Liver (tissue), 9 donors: ENCODE data around the gene CREBZF. TPM values are rescaled to one million over a fixed set of nuclear protein-coding genes. Genes with fewer than 3 reads are reported as not detected.

ENCODE experiments used
- DNase-seq: peaks from one replicate; pipeline ENCODE4 v3.0.0-alpha.2; 2017; ENCODE audit warnings: low spot score
- H3K27ac ChIP-seq, 2 donors: one replicate each; pipeline ENCODE4 v1.7.0; 2013; ENCODE audit warnings: inconsistent platforms in 2 of 2, low read length in 2 of 2, control low read depth in 1 of 2, low read depth in 1 of 2, mild to moderate bottlenecking in 1 of 2
- H3K27me3 ChIP-seq, 4 donors: one replicate each; pipeline versions ENCODE4 v1.6.1 to v1.7.0; 2013; ENCODE audit warnings: low read length in 3 of 4, inconsistent platforms in 1 of 4, mild to moderate bottlenecking in 1 of 4, moderate library complexity in 1 of 4; ENCODE audit not compliant: control insufficient read depth in 4 of 4, insufficient read depth in 4 of 4
- H3K36me3 ChIP-seq, 4 donors: one replicate each; pipeline versions ENCODE4 v1.6.1 to v1.7.0; 2013; ENCODE audit warnings: low read length in 3 of 4, mild to moderate bottlenecking in 3 of 4, low read depth in 1 of 4, moderate library complexity in 1 of 4; ENCODE audit not compliant: control insufficient read depth in 4 of 4, insufficient read depth in 3 of 4
- H3K4me1 ChIP-seq, 4 donors: one replicate each; pipeline versions ENCODE4 v1.6.1 to v1.7.0; 2013; ENCODE audit warnings: low read length in 3 of 4, mild to moderate bottlenecking in 3 of 4, moderate library complexity in 1 of 4; ENCODE audit not compliant: control insufficient read depth in 4 of 4, insufficient read depth in 4 of 4
- H3K4me3 ChIP-seq, 3 donors: one replicate each; pipeline versions ENCODE4 v1.6.1 to v1.7.0; 2013; ENCODE audit warnings: low read length in 3 of 3, control low read depth in 1 of 3, low read depth in 1 of 3, mild to moderate bottlenecking in 1 of 3
- H3K9ac ChIP-seq, 2 donors: one replicate each; pipeline ENCODE4 v1.7.0; 2013; ENCODE audit warnings: low read length in 2 of 2, mild to moderate bottlenecking in 2 of 2, moderate library complexity in 2 of 2, control low read depth in 1 of 2, low read depth in 1 of 2
- H3K9me3 ChIP-seq, 4 donors: one replicate each; pipeline versions ENCODE4 v1.6.1 to v1.7.0; 2013; ENCODE audit warnings: low read length in 3 of 4; ENCODE audit not compliant: control insufficient read depth in 4 of 4
- ATF3 ChIP-seq: IDR thresholded peaks from 2 replicates; pipeline ENCODE4 v1.6.1; 2016; ENCODE audit warnings: antibody characterized with exemption
- EGR1 ChIP-seq, 2 donors: IDR thresholded peaks; 2 replicates each; pipeline ENCODE4 v1.6.1; 2016 to 2018; ENCODE audit warnings: antibody characterized with exemption in 2 of 2, low read depth in 2 of 2
- FOXA1 ChIP-seq: IDR thresholded peaks from 2 replicates; pipeline ENCODE4 v1.6.1; 2016; ENCODE audit warnings: antibody characterized with exemption
- FOXA2 ChIP-seq: IDR thresholded peaks from 2 replicates; pipeline ENCODE4 v1.6.1; 2016; ENCODE audit warnings: antibody characterized with exemption
- GABPA ChIP-seq, 2 donors: IDR thresholded peaks in 1 of 2; conservative IDR thresholded peaks in 1 of 2; 2 replicates each; pipeline ENCODE4 v1.6.1; 2016; ENCODE audit warnings: antibody characterized with exemption in 2 of 2, mild to moderate bottlenecking in 1 of 2, moderate library complexity in 1 of 2
- HNF4A ChIP-seq, 2 donors: conservative IDR thresholded peaks; 2 replicates each; pipeline ENCODE4 v1.6.1; 2016; ENCODE audit warnings: antibody characterized with exemption in 2 of 2, mild to moderate bottlenecking in 2 of 2
- HNF4G ChIP-seq: IDR thresholded peaks from 2 replicates; pipeline ENCODE4 v1.6.1; 2016; ENCODE audit warnings: antibody characterized with exemption
- JUND ChIP-seq, 2 donors: IDR thresholded peaks; 2 replicates each; pipeline ENCODE4 v1.6.1; 2016; ENCODE audit warnings: antibody characterized with exemption in 2 of 2
- MAX ChIP-seq: IDR thresholded peaks from 2 replicates; pipeline ENCODE4 v1.6.1; 2016; ENCODE audit warnings: antibody characterized with exemption
- RAD21 ChIP-seq, 2 donors: IDR thresholded peaks; 2 replicates each; pipeline ENCODE4 v1.6.1; 2016; ENCODE audit warnings: antibody characterized with exemption in 2 of 2, mild to moderate bottlenecking in 2 of 2
- RXRA ChIP-seq, 2 donors: IDR thresholded peaks; 2 replicates each; pipeline ENCODE4 v1.6.1; 2017 to 2018; ENCODE audit warnings: antibody characterized with exemption in 2 of 2, mild to moderate bottlenecking in 1 of 2
- SP1 ChIP-seq: IDR thresholded peaks from 2 replicates; pipeline ENCODE4 v1.6.1; 2018; ENCODE audit warnings: antibody characterized with exemption, mild to moderate bottlenecking
- TAF1 ChIP-seq: conservative IDR thresholded peaks from 2 replicates; pipeline ENCODE4 v1.6.1; 2016; ENCODE audit warnings: antibody characterized with exemption, mild to moderate bottlenecking
- YY1 ChIP-seq: IDR thresholded peaks from 2 replicates; pipeline ENCODE4 v1.6.1; 2016; ENCODE audit warnings: antibody characterized with exemption, mild to moderate bottlenecking
- WGBS: extraction: QIAGEN DNeasy Blood & Tissue Kit; methylation state at CpG from one replicate; pipeline ENCODE4 v1.1.7; 2013; 5-methylcytosine and 5-hydroxymethylcytosine counted together
- polyA plus RNA-seq, 2 donors: library from polyadenylated mRNA; stranded (reverse) in 1 of 2; unstranded in 1 of 2; fragments of 200-250 nt in 1 of 2; fragments of >200 nt in 1 of 2; fragmentation: Nextera tagmentation in 1 of 2; extraction: Ambion mirVana in 1 of 2; gene quantifications; one replicate each; pipeline versions ENCODE4 v1.2.1 to v1.2.3, GENCODE V29; 2013 to 2015
- total RNA-seq, 2 donors: library from RNA; depleted of rRNA; stranded (reverse); fragments of >200 nt; gene quantifications; one replicate each; pipeline ENCODE4 v1.2.3, GENCODE V29; 2014
- TF ChIP-seq, protein P1 (sequence below): IDR thresholded peaks from 2 replicates; pipeline ENCODE4 v1.6.1; 2016; ENCODE audit warnings: antibody characterized with exemption, mild to moderate bottlenecking
- donor health status: healthy.
- donor health status: healthy.
- donor health status: healthy.
- donor health status: healthy.
- donor health status: healthy.

Gene CREBZF
- total and polyA plus RNA-seq, 4 donors, result 12.1 to 50.0 (median 20.2) TPM

DNA sequence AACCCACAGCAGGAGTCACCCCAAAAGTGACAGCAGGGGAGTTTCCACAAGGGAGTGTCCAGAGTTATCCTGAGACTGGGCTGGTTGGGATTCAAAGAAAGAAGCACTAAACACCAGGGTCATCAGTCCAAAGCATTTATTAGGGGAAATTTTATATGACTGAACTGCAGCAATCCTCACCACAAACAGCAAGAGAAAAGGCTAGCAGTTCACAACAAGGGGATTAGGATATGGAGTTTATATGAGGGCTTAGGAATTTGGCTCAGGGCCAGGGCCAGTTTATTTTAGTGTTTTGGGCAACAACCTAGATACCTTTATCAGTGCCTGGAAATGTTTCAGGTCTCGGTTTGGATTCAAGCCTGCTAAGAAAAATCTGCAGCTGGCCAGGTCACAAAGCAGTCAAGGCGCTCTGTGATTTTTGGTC is 21.7 kb downstream of the CREBZF start:
- WGBS, result 59% methylated on average over 2 of the region's 2 CpGs
- H3K9me3 ChIP-seq, result no peaks in the 10 kb centered on the region
- no peak overlapping the region for H3K4me3 ChIP-seq
- peaks cover 2 to 6% (median 5%) of the 10 kb centered on the region in 4 donors for H3K4me1 ChIP-seq
- no peaks in the 10 kb centered on the region for H3K36me3 ChIP-seq
- no peak for DNase-seq
- peaks cover 0 to 4% (median 0%) of the 10 kb centered on the region in 4 donors for H3K27me3 ChIP-seq
- no peak overlapping the region for H3K27ac ChIP-seq
- TF ChIP-seq FOXA1, result no peak
- no peak for TF ChIP-seq SP1
- TF ChIP-seq YY1, result no peak
- no peak for TF ChIP-seq MAX
- no peak for TF ChIP-seq TAF1
- TF ChIP-seq RAD21 (IDR thresholded peaks at IDR 0.05), result no peak
- TF ChIP-seq HNF4A (conservative IDR thresholded peaks at IDR 0.05), result no peak
- TF ChIP-seq, protein P1, sequence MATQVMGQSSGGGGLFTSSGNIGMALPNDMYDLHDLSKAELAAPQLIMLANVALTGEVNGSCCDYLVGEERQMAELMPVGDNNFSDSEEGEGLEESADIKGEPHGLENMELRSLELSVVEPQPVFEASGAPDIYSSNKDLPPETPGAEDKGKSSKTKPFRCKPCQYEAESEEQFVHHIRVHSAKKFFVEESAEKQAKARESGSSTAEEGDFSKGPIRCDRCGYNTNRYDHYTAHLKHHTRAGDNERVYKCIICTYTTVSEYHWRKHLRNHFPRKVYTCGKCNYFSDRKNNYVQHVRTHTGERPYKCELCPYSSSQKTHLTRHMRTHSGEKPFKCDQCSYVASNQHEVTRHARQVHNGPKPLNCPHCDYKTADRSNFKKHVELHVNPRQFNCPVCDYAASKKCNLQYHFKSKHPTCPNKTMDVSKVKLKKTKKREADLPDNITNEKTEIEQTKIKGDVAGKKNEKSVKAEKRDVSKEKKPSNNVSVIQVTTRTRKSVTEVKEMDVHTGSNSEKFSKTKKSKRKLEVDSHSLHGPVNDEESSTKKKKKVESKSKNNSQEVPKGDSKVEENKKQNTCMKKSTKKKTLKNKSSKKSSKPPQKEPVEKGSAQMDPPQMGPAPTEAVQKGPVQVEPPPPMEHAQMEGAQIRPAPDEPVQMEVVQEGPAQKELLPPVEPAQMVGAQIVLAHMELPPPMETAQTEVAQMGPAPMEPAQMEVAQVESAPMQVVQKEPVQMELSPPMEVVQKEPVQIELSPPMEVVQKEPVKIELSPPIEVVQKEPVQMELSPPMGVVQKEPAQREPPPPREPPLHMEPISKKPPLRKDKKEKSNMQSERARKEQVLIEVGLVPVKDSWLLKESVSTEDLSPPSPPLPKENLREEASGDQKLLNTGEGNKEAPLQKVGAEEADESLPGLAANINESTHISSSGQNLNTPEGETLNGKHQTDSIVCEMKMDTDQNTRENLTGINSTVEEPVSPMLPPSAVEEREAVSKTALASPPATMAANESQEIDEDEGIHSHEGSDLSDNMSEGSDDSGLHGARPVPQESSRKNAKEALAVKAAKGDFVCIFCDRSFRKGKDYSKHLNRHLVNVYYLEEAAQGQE, result no peak
- no peak overlapping the region for H3K9ac ChIP-seq

DNA sequence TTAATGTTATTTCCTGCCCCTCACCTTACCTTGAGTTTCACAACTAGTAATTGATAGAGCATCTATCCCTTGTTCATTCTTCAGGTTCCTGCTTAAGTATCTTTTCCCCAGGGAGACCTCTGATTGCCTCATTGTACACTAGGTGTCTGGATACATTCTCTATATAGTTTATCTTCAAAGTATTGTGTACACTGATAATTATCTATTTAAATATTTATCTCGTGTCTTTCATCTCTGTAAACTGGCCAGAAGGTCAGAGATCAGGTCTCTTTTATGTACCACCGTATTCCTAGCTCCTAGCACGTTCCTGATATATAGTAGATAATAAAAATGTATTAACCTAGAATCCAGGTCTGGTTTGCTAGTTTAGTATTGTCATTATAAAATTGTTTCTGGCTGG is 30.2 kb downstream of the CREBZF start:
- no peak overlapping the region for H3K9ac ChIP-seq
- 69% methylated on average over 3 of the region's 3 CpGs for whole genome bisulfite sequencing
- no peak for DNase-seq
- H3K9me3 ChIP-seq, result no peaks in the 10 kb centered on the region
- TF ChIP-seq YY1 (no peak), RAD21 (IDR thresholded peaks at IDR 0.05) (no peak), JUND (IDR thresholded peaks at IDR 0.05) (no peak), RXRA (IDR thresholded peaks at IDR 0.05) (no peak), FOXA1 (no peak), HNF4A (conservative IDR thresholded peaks at IDR 0.05) (no peak), ATF3 (no peak), HNF4G (no peak)
- H3K4me1 ChIP-seq, result peaks cover under 1 to 6% (median 3%) of the 10 kb centered on the region in 4 donors
- H3K27ac ChIP-seq, result no peak overlapping the region
- H3K36me3 ChIP-seq, result peaks cover 0 to 25% (median 23%) of the 10 kb centered on the region in 4 donors
- H3K27me3 ChIP-seq, result no peaks in the 10 kb centered on the region
- H3K4me3 ChIP-seq, result no peak overlapping the region

- 2% methylated on average over 13 of the region's 13 CpGs for WGBS
- no peaks in the 10 kb centered on the region for H3K27me3 ChIP-seq
- no peaks in the 10 kb centered on the region for H3K9me3 ChIP-seq
- H3K27ac ChIP-seq, result peak overlapping the region; percentile 83 to 91
- DNase-seq, result no peak
- TF ChIP-seq RXRA (IDR thresholded peaks at IDR 0.05), result no peak
- TF ChIP-seq MAX, result peak; percentile 40
- TF ChIP-seq YY1, result peak; percentile 93
- TF ChIP-seq FOXA2, result peak; percentile 9
- TF ChIP-seq GABPA (IDR thresholded peaks at IDR 0.05 in 1 of 2, conservative IDR thresholded peaks at IDR 0.05 in 1 of 2), result peak in 1 of 2 donors; percentile 65
- TF ChIP-seq RAD21 (IDR thresholded peaks at IDR 0.05), result no peak
- peak in 1 of 2 donors; percentile 42 for TF ChIP-seq EGR1 (IDR thresholded peaks at IDR 0.05; ENCODE audit: low read depth in 2 of 2)
- peak overlapping the region; percentile 75 to 96 (median 93) for H3K4me3 ChIP-seq
- H3K9ac ChIP-seq, result peak overlapping the region; percentile 76 to 88
- H3K4me1 ChIP-seq, result peaks cover 2 to 22% (median 14%) of the 10 kb centered on the region in 4 donors
- H3K36me3 ChIP-seq, result peaks cover 0 to 7% (median 5%) of the 10 kb centered on the region in 4 donors
Measured at GRCh38 chr11:85628771-85629341, 36.1 kb downstream of the CREBZF start.
